ENCODE data around the gene ADAM15. TPM values are rescaled to one million over a fixed set of nuclear protein-coding genes. Genes with fewer than 3 reads are reported as not detected.

Gene ADAM15
- total and polyA plus RNA-seq, 2 of the 8 experiments (the other 6 are each of a cell fraction or from before 2014, with no cell fraction given): 32.9 to 37.6 TPM

- FAIRE-seq: no peak
These were observed 53.8 kb downstream of the ADAM15 start for GRCh38 chr1:155104605-155105534.

More at GRCh38 chr1:155104605-155105534, 53.8 kb downstream of the ADAM15 start:
- H3K9ac ChIP-seq (replicated peaks in 1 of 4; ENCODE audit: extremely low read depth in 1 of 4, low read depth in 3 of 4, low read length in 3 of 4): no peak overlapping the region
- no peak overlapping the region for H3K18ac ChIP-seq (ENCODE audit: extremely low read depth, low read length)
- H3K4me1 ChIP-seq (replicated peaks in 1 of 4; ENCODE audit: control insufficient read depth in 3 of 4, insufficient read depth in 4 of 4, low read length in 3 of 4): no peaks in the 10 kb centered on the region
- TF ChIP-seq EP300 (IDR thresholded peaks at IDR 0.05; ENCODE audit: borderline replicate concordance in 1 of 2, low read depth in 2 of 2, low read length in 2 of 2): no peak
- TF ChIP-seq ZNF274 (IDR thresholded peaks at IDR 0.05; ENCODE audit: borderline replicate concordance, extremely low read depth, low read length): no peak
- no peak for TF ChIP-seq FOSL1 (IDR thresholded peaks at IDR 0.05; ENCODE audit: insufficient read depth, low read depth, low read length)
- no peak for TF ChIP-seq GTF2F1 (IDR thresholded peaks at IDR 0.05; ENCODE audit: borderline replicate concordance, low read depth, low read length)
- no peak for TF ChIP-seq RAD21 (IDR thresholded peaks at IDR 0.05 in 1 of 2, conservative IDR thresholded peaks at IDR 0.05 in 1 of 2; ENCODE audit: low read depth in 2 of 2, low read length in 2 of 2)
- no peak for TF ChIP-seq BRCA1 (IDR thresholded peaks at IDR 0.05; ENCODE audit: low read depth, low read length)
- no peak overlapping the region for H3K56ac ChIP-seq (replicated peaks; ENCODE audit: insufficient read length, low read depth, low read length)
- no peaks in the 10 kb centered on the region for H3K9me3 ChIP-seq (ENCODE audit: insufficient read depth in 2 of 2, low read depth in 1 of 2, low read length in 1 of 2)
- H2AK5ac ChIP-seq (ENCODE audit: low read depth, low read length): no peak overlapping the region
- H4K20me1 ChIP-seq (replicated peaks in 1 of 2; ENCODE audit: control insufficient read depth in 1 of 2, insufficient read depth in 2 of 2, low read length in 2 of 2): peaks cover 0 to 4% of the 10 kb centered on the region in 2 experiments
- H3K36me3 ChIP-seq (ENCODE audit: control insufficient read depth in 2 of 4, insufficient read depth in 4 of 4, low read length in 3 of 4): no peaks in the 10 kb centered on the region
- H4K91ac ChIP-seq (replicated peaks; ENCODE audit: insufficient read length, low read length): no peak overlapping the region
- H2AFZ ChIP-seq (ENCODE audit: low read length): no peak overlapping the region
- no peaks in the 10 kb centered on the region for H3K23me2 ChIP-seq (ENCODE audit: low read depth, low read length)
- no peaks in the 10 kb centered on the region for H3K79me1 ChIP-seq (ENCODE audit: low read depth, low read length)
- no peak overlapping the region for H4K8ac ChIP-seq (ENCODE audit: extremely low read depth, insufficient read depth, low read length)
- H3K27ac ChIP-seq (ENCODE audit: low read depth, low read length): no peak overlapping the region
- H3K79me2 ChIP-seq (ENCODE audit: control insufficient read depth in 1 of 2, insufficient read depth in 2 of 2, low read length in 2 of 2): no peaks in the 10 kb centered on the region
- H3K4me3 ChIP-seq (ENCODE audit: extremely low read depth in 1 of 4, insufficient read depth in 2 of 4, low read depth in 3 of 4, low read length in 4 of 4): no peak overlapping the region
- 87% methylated on average over 7 of the region's 7 CpGs; no CpG with 5 or more reads in 1 of the 2 experiments for WGBS, 2 experiments (ENCODE audit: extremely low coverage in 1 of 2, insufficient coverage in 1 of 2, insufficient read length in 1 of 2, insufficient replicate concordance in 2 of 2, low coverage in 1 of 2, low lambda C conversion rate in 2 of 2, missing lambda C conversion rate in 1 of 2)
- no peaks in the 10 kb centered on the region for H3K27me3 ChIP-seq (replicated peaks in 1 of 4; ENCODE audit: control insufficient read depth in 3 of 4, extremely low read depth in 1 of 4, insufficient read depth in 3 of 4, low read length in 3 of 4)
- H4K5ac ChIP-seq (ENCODE audit: insufficient read length, low read depth, low read length): no peak overlapping the region
- CTCF ChIA-PET (ENCODE audit: partially characterized antibody): interaction anchor here (0.6 to 2.9 kb wide), 5 partner anchors 13 to 70 kb away, joined by 3 to 12 read pairs (median 4); partner anchors contain the start of gene KRTCAP2
- no peak overlapping the region for H3K4me2 ChIP-seq (ENCODE audit: insufficient read depth in 1 of 2, low read depth in 2 of 2, low read length in 2 of 2)
- no peak for DNase-seq (ENCODE audit: low read depth in 1 of 2, low spot score in 2 of 2)
- no peak overlapping the region for H3K23ac ChIP-seq (ENCODE audit: insufficient read length)
- no peak overlapping the region for H2BK20ac ChIP-seq (ENCODE audit: low read length)
- no peak overlapping the region for H2BK5ac ChIP-seq (ENCODE audit: low read depth, low read length)
- no peak overlapping the region for H2BK15ac ChIP-seq (ENCODE audit: low read length)
- H2BK120ac ChIP-seq (replicated peaks; ENCODE audit: low read depth, low read length): no peak overlapping the region
- no peak overlapping the region for H2BK12ac ChIP-seq (ENCODE audit: low read depth, low read length)
- H3K4ac ChIP-seq (replicated peaks; ENCODE audit: insufficient read length, low read depth, low read length): no peak overlapping the region
- POLR2A ChIA-PET (ENCODE audit: partially characterized antibody): interaction anchor here (0.5 kb wide), 1 partner anchor 180 kb away, joined by 4 read pairs; no protein-coding TSS in a partner anchor
- H3K14ac ChIP-seq (ENCODE audit: insufficient read length): no peak overlapping the region

All from H1 (cell line).